Measurements from ENCODE around the gene PPM1L.

PPM1L gene

GRCh38 chr3:160781863-160782262 lies 25.8 kb downstream of the PPM1L start:
- no peaks in the 10 kb centered on the region for H3F3A ChIP-seq (ENCODE audit: control insufficient read depth, insufficient read depth)
- H3K4me2 ChIP-seq (ENCODE audit: low read length): no peak overlapping the region
- H4K20me1 ChIP-seq (ENCODE audit: control insufficient read depth, insufficient read depth, low read depth, low read length): no peaks in the 10 kb centered on the region
- peaks cover 17% of the 10 kb centered on the region for H3K4me1 ChIP-seq (ENCODE audit: control insufficient read depth, low read length)
- H3K36me3 ChIP-seq (ENCODE audit: control insufficient read depth, low read length): no peaks in the 10 kb centered on the region
- no peak for TF ChIP-seq EZH2phosphoT487 (IDR thresholded peaks at IDR 0.05; ENCODE audit: borderline replicate concordance, low read length)
- no peak for TF ChIP-seq CTCF (IDR thresholded peaks at IDR 0.05; ENCODE audit: low read depth, low read length, poor library complexity, severe bottlenecking)
- no peaks in the 10 kb centered on the region for H3K79me2 ChIP-seq (ENCODE audit: control insufficient read depth, low read length)
- no peaks in the 10 kb centered on the region for H3K27me3 ChIP-seq (ENCODE audit: control insufficient read depth, low read length)
- H3K27ac ChIP-seq (ENCODE audit: low read depth, low read length): no peak overlapping the region
- no peaks in the 10 kb centered on the region for H3K9me2 ChIP-seq (replicated peaks; ENCODE audit: control insufficient read depth, low read length)
- no peak overlapping the region for H3K4me3 ChIP-seq (ENCODE audit: low read length)
- H3K9me3 ChIP-seq (ENCODE audit: control insufficient read depth, insufficient read depth, low read length): no peaks in the 10 kb centered on the region

DNA sequence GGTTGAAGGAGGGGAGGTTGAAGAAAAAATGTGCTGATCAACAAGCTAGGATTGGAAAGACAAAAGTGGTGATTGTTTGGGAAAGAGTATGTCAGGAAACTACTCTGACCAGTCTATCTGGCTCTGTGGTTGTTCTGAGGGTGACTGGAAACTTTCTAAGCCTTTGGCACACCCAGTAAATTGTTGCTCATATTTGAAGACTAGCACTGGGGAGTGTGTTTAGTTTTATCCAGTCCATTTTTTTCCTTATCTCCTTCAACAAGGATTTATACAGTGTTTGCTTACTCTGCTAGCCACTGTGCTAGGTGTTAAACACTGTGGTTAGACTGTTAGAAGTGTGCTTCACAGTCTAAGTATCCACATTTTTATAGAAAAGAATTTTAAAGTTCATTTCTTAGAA lies 28.8 kb downstream of the PPM1L start:
- Histone ChIP-seq H3K4me3 (ENCODE audit: low read length) (no peak overlapping the region), H3K79me2 (ENCODE audit: control insufficient read depth, low read length) (no peaks in the 10 kb centered on the region), H3K36me3 (ENCODE audit: control insufficient read depth, low read length) (no peaks in the 10 kb centered on the region), H4K20me1 (ENCODE audit: control insufficient read depth, insufficient read depth, low read depth, low read length) (no peaks in the 10 kb centered on the region), H3F3A (ENCODE audit: control insufficient read depth, insufficient read depth) (no peaks in the 10 kb centered on the region), H3K4me1 (ENCODE audit: control insufficient read depth, low read length) (peaks cover 11% of the 10 kb centered on the region), H3K27ac (ENCODE audit: low read depth, low read length) (no peak overlapping the region), H3K4me2 (ENCODE audit: low read length) (no peak overlapping the region), H3K27me3 (ENCODE audit: control insufficient read depth, low read length) (no peaks in the 10 kb centered on the region), H3K9me2 (replicated peaks; ENCODE audit: control insufficient read depth, low read length) (no peaks in the 10 kb centered on the region), H3K9me3 (ENCODE audit: control insufficient read depth, insufficient read depth, low read length) (no peaks in the 10 kb centered on the region)
- TF ChIP-seq CTCF (IDR thresholded peaks at IDR 0.05; ENCODE audit: low read depth, low read length, poor library complexity, severe bottlenecking) (no peak), EZH2phosphoT487 (IDR thresholded peaks at IDR 0.05; ENCODE audit: borderline replicate concordance, low read length) (no peak)

- Histone ChIP-seq H3K27ac (ENCODE audit: low read depth, low read length) (no peak overlapping the region), H3K9me2 (replicated peaks; ENCODE audit: control insufficient read depth, low read length) (no peaks in the 10 kb centered on the region), H3K4me2 (ENCODE audit: low read length) (no peak overlapping the region), H4K20me1 (ENCODE audit: control insufficient read depth, insufficient read depth, low read depth, low read length) (no peaks in the 10 kb centered on the region), H3K36me3 (ENCODE audit: control insufficient read depth, low read length) (no peaks in the 10 kb centered on the region), H3K9me3 (ENCODE audit: control insufficient read depth, insufficient read depth, low read length) (no peaks in the 10 kb centered on the region), H3F3A (ENCODE audit: control insufficient read depth, insufficient read depth) (no peaks in the 10 kb centered on the region), H3K4me1 (ENCODE audit: control insufficient read depth, low read length) (no peaks in the 10 kb centered on the region), H3K4me3 (ENCODE audit: low read length) (no peak overlapping the region), H3K27me3 (ENCODE audit: control insufficient read depth, low read length) (no peaks in the 10 kb centered on the region), H3K79me2 (ENCODE audit: control insufficient read depth, low read length) (no peaks in the 10 kb centered on the region)
- TF ChIP-seq EZH2phosphoT487 (IDR thresholded peaks at IDR 0.05; ENCODE audit: borderline replicate concordance, low read length) (no peak), CTCF (IDR thresholded peaks at IDR 0.05; ENCODE audit: low read depth, low read length, poor library complexity, severe bottlenecking) (no peak)
Observed at GRCh38 chr3:160790726-160791125, 34.7 kb downstream of the PPM1L start.

DNA sequence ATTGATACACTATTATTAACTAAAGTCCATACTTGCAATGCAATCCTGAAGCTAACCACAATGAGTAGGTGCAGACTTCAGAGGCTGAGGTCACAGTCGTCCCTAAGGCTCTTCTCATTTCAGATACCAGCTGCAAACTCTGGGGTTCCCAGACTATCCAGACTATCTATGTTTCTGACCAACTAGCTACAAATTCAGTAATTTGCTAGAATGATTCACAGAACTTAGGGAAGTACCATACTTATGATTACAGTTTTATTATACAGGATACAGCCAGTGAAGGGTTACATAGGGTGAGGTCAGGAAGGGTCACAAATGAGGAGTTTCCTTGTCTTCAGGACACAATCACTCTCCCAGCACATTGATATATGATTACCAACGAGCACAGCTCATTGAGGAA lies 36.5 kb downstream of the PPM1L start:
- H3K79me2 ChIP-seq (ENCODE audit: control insufficient read depth, low read length): no peaks in the 10 kb centered on the region
- TF ChIP-seq EZH2phosphoT487 (IDR thresholded peaks at IDR 0.05; ENCODE audit: borderline replicate concordance, low read length) (no peak), CTCF (IDR thresholded peaks at IDR 0.05; ENCODE audit: low read depth, low read length, poor library complexity, severe bottlenecking) (no peak)
- no peaks in the 10 kb centered on the region for H3K27me3 ChIP-seq (ENCODE audit: control insufficient read depth, low read length)
- no peaks in the 10 kb centered on the region for H3K9me2 ChIP-seq (replicated peaks; ENCODE audit: control insufficient read depth, low read length)
- H3K4me1 ChIP-seq (ENCODE audit: control insufficient read depth, low read length): no peaks in the 10 kb centered on the region
- no peak overlapping the region for H3K4me2 ChIP-seq (ENCODE audit: low read length)
- no peak overlapping the region for H3K4me3 ChIP-seq (ENCODE audit: low read length)
- no peak overlapping the region for H3K27ac ChIP-seq (ENCODE audit: low read depth, low read length)
- H4K20me1 ChIP-seq (ENCODE audit: control insufficient read depth, insufficient read depth, low read depth, low read length): no peaks in the 10 kb centered on the region
- no peaks in the 10 kb centered on the region for H3F3A ChIP-seq (ENCODE audit: control insufficient read depth, insufficient read depth)
- H3K9me3 ChIP-seq (ENCODE audit: control insufficient read depth, insufficient read depth, low read length): no peaks in the 10 kb centered on the region
- no peaks in the 10 kb centered on the region for H3K36me3 ChIP-seq (ENCODE audit: control insufficient read depth, low read length)
